Esophagus (tissue), 2 donors: ENCODE data around the gene SUSD6. TPM values are rescaled to one million over a fixed set of nuclear protein-coding genes. Genes with fewer than 3 reads are reported as not detected.

Experiments used
- H3K27ac ChIP-seq, 2 donors: one replicate each; pipeline ENCODE4 v1.5.1; 2013; ENCODE audit warnings: low read depth in 2 of 2, mild to moderate bottlenecking in 2 of 2, inconsistent platforms in 1 of 2, low read length in 1 of 2, moderate library complexity in 1 of 2
- H3K27me3 ChIP-seq, 2 donors: one replicate each; pipeline ENCODE4 v1.6.1; 2013; ENCODE audit warnings: low read length in 2 of 2, control low read depth in 1 of 2, mild to moderate bottlenecking in 1 of 2; ENCODE audit not compliant: insufficient read depth in 2 of 2, control insufficient read depth in 1 of 2
- H3K36me3 ChIP-seq, 2 donors: one replicate each; pipeline ENCODE4 v1.6.1; 2013; ENCODE audit warnings: low read length in 1 of 2; ENCODE audit not compliant: control insufficient read depth in 2 of 2, insufficient read depth in 2 of 2
- H3K4me1 ChIP-seq, 2 donors: one replicate each; pipeline ENCODE4 v1.6.1; 2013; ENCODE audit warnings: low read length in 1 of 2; ENCODE audit not compliant: control insufficient read depth in 2 of 2, insufficient read depth in 2 of 2
- H3K4me3 ChIP-seq, 2 donors: one replicate each; pipeline ENCODE4 v1.5.1; 2013; ENCODE audit warnings: low read length in 2 of 2, mild to moderate bottlenecking in 2 of 2, low read depth in 1 of 2, moderate library complexity in 1 of 2
- H3K9me3 ChIP-seq, 2 donors: one replicate each; pipeline ENCODE4 v1.6.1; 2013; ENCODE audit warnings: mild to moderate bottlenecking in 2 of 2, low read depth in 1 of 2, low read length in 1 of 2, moderate library complexity in 1 of 2; ENCODE audit not compliant: control insufficient read depth in 2 of 2, insufficient read depth in 1 of 2
- WGBS, 2 donors: extraction: QIAGEN DNeasy Blood & Tissue Kit; methylation state at CpG; one replicate each; pipeline ENCODE4 v1.1.7; 2013; 5-methylcytosine and 5-hydroxymethylcytosine counted together
- polyA plus RNA-seq, 2 donors: library from polyadenylated mRNA; stranded (reverse); fragments of 200-250 nt; gene quantifications; one replicate each; pipeline ENCODE4 v1.2.3, GENCODE V29; 2013
- donor health status: healthy with polysubstance abuse.
- donor health status: Bipolar disorder and iron deficiency.

The SUSD6 gene
- polyA plus RNA-seq, 2 donors = 16.2 to 30.3 TPM

DNA sequence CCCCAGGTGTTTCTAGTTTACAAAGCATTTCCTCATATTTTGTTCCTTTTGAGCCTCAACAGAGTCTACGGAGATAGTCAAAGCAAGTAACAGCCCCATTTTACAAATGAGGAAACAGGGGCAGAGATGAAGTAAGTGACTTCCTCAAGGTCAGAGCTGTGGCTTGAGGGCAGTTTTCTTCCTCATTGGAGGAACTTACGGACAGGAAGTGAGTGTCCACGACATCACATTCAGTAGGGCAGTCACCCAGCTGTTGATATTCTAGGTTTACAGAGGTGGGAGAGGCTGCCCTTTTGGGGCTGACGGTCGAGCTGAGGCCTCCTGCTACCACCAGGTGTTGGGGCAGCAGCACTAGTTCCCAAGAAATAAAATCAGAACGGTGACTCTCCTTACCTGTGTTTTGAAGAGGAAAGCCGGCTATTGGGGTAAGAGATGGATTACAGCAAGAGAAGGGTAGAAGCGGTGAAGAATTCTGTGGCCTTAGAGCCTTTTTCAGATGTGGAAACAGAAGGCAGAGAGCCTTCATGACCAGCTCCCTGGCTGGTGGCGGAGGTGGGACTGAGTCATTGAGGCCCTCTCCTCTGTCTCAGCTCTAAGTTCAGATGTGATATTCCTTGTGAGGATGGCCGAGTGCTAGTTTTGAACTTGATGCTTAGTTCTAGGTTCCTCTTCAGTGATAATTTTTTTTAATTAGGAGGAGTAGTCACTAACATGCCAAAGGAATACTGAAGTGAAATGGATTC is 41.7 kb downstream of the SUSD6 start:
- peaks cover 3 to 16% of the 10 kb centered on the region in 2 donors for H3K4me1 ChIP-seq
- no peaks in the 10 kb centered on the region for H3K27me3 ChIP-seq
- 72 to 76% methylated on average over 10 of the region's 10 CpGs for WGBS, 2 donors
- H3K9me3 ChIP-seq = no peaks in the 10 kb centered on the region
- H3K27ac ChIP-seq = peak overlapping the region; percentile 60 to 73
- H3K36me3 ChIP-seq = peaks cover 0 to 4% of the 10 kb centered on the region in 2 donors
- H3K4me3 ChIP-seq = no peak overlapping the region

DNA sequence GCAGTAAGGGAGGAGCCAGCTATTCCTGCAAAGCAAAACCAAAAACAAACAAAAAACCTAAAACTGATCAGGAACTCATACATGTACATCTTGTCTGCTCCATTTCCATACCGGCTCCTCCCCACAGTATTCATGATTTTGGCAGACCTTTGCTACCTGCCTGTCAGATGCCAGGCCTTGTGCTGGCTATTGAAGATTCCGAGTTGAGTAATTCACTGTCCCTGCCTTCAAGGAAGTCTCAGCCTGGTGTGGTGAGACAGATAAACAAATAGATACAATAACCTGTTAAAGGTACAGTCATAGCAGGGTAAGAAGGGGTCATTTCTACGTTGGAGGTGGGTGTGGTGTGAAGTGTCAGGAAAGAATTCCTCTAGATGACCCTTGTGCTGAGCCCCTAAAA is 42.7 kb downstream of the SUSD6 start:
- peak overlapping the region in 1 of 2 donors; percentile 21 for H3K4me3 ChIP-seq
- H3K27me3 ChIP-seq = no peaks in the 10 kb centered on the region
- peak overlapping the region; percentile 71 to 74 for H3K27ac ChIP-seq
- H3K36me3 ChIP-seq = peaks cover 0 to 4% of the 10 kb centered on the region in 2 donors
- H3K9me3 ChIP-seq = no peaks in the 10 kb centered on the region
- H3K4me1 ChIP-seq = peaks cover 6 to 21% of the 10 kb centered on the region in 2 donors
- 40 to 46% methylated on average over 3 of the region's 3 CpGs for WGBS, 2 donors

DNA sequence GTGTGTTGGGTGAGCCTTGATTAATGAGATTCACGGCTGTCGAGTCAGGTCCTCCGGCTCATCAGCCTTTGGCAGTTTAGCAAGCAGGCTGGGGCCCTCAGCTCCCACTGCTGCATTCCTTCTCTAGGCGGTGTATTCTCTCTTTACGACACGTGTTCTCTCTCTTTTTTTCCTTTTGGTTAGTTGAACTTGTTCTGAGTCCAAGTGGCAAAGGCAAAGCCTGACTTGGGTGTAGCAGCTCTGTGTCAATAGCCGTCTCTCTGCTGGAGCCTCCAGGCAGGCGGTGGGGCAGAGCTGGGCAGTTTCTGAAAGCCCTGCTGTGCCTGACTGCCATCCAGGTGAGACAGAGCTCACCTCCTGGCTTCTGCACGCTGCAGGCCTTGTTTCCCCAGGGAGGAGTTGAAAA is 46.6 kb downstream of the SUSD6 start:
- H3K4me1 ChIP-seq = peaks cover 3 to 18% of the 10 kb centered on the region in 2 donors
- H3K27ac ChIP-seq = peak overlapping the region; percentile 90 to 91
- WGBS, 2 donors = 36 to 41% methylated on average over 9 of the region's 9 CpGs

DNA sequence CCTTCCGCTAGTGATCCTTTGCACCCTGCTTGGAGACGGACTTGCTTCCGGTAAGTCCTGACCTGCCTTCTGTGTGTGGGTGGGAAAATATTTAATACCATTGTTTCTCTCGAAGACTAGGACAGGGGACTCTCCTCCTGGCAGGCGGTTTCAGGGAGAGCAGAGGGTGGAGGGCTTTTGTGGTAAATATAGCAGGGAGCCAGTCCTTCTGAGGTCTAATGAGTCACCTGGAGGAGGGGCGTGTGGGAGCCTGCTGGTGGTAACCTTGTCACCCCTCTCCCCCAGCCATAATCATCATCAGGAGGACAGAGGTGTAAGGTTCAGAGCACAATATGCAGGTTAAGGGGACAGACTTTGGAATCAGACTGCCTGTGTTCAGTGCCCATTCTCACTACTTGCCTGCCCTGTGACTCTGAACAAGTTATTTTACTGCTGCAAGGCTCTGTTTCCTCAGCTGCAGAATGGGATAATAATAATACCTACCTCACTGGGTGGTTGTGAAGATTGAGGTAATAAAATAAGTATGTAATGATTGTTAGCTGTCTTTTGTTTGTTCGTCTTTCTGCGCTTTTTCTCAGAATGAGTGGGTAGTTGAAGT is 47.4 kb downstream of the SUSD6 start:
- WGBS, 2 donors = 40 to 61% methylated on average over 8 of the region's 8 CpGs

More for the DNA sequence above, 46.6 kb downstream of the SUSD6 start:
- no peaks in the 10 kb centered on the region for H3K9me3 ChIP-seq
- no peaks in the 10 kb centered on the region for H3K27me3 ChIP-seq
- peak overlapping the region in 1 of 2 donors; percentile 41 for H3K4me3 ChIP-seq
- peaks cover 0 to 11% of the 10 kb centered on the region in 2 donors for H3K36me3 ChIP-seq

DNA sequence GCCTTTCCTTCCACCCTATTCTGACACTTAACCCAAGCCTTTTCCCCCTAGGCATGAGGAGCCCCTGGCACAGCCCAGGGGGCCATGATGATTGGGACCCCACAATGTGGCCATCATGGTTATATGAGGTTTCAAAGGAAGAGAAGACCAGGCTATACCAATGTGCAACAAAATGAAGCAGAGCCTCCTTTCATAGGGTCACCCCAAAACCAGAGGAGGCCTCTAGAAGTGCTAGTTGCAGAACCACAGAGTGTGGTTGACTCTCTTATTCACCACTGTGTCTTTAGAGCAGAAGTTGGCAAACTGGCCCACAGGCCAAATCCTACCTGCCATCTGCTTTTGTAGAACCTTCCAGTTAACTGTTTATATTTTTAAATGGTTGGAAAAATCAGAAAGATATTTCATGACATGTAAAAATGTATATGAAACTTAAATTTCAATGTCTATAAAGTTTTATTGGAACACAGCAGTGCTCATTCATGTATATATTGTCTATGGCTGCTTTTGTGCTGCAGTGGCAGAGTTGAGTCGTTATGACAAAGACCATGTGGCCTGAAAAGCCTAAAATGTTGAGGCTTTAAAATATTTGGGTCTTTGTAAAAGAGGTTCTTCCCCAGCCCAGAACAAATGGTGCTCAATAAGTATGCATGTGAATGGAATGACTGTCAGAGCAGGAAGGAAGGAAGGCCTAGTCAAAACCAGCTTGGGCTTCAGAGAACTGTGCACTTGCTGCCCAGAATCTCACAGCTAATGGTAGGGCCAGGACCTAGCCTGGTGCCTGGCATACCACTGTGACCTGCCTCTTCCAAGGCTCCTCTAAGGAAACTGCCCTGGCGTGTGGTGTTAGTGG is 49.2 kb downstream of the SUSD6 start:
- Histone ChIP-seq H3K36me3 (peaks cover 0 to 9% of the 10 kb centered on the region in 2 donors), H3K4me3 (peak overlapping the region; percentile 19 to 41), H3K9me3 (no peaks in the 10 kb centered on the region), H3K27ac (peak overlapping the region; percentile 47 to 50), H3K27me3 (no peaks in the 10 kb centered on the region), H3K4me1 (peaks cover 3 to 19% of the 10 kb centered on the region in 2 donors)
- 76 to 89% methylated on average over 2 of the region's 2 CpGs for WGBS, 2 donors

More for the DNA sequence above, 47.4 kb downstream of the SUSD6 start:
- Histone ChIP-seq H3K4me3 (peak overlapping the region; percentile 34 to 41), H3K9me3 (no peaks in the 10 kb centered on the region), H3K27ac (peak overlapping the region; percentile 90 to 91), H3K36me3 (peaks cover 0 to 9% of the 10 kb centered on the region in 2 donors), H3K27me3 (no peaks in the 10 kb centered on the region), H3K4me1 (peaks cover 3 to 18% of the 10 kb centered on the region in 2 donors)

DNA sequence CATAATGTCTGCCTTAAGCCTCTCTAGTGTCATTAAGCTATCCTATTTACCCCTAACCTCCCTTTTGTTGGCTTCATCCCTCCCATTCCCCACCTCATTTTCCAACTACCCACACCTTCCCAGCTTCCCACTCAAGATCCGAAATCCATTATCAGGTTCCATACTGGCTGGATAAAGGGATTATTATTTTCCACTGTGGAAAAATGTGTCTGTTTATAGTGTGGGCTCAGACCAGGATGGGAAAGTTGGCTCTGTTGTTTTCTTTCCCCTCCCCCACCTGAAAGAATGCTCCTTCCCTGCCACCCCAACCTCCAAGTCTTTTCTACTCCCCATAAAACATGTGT is 49.8 kb downstream of the SUSD6 start:
- Histone ChIP-seq H3K27me3 (no peaks in the 10 kb centered on the region), H3K4me1 (peaks cover 3 to 22% of the 10 kb centered on the region in 2 donors), H3K9me3 (no peaks in the 10 kb centered on the region), H3K4me3 (peak overlapping the region in 1 of 2 donors; percentile 16), H3K36me3 (peaks cover 0 to 9% of the 10 kb centered on the region in 2 donors), H3K27ac (peak overlapping the region; percentile 34 to 50)
- whole genome bisulfite sequencing, 2 donors = 71 to 82% methylated on average over 1 of the region's 1 CpG

DNA sequence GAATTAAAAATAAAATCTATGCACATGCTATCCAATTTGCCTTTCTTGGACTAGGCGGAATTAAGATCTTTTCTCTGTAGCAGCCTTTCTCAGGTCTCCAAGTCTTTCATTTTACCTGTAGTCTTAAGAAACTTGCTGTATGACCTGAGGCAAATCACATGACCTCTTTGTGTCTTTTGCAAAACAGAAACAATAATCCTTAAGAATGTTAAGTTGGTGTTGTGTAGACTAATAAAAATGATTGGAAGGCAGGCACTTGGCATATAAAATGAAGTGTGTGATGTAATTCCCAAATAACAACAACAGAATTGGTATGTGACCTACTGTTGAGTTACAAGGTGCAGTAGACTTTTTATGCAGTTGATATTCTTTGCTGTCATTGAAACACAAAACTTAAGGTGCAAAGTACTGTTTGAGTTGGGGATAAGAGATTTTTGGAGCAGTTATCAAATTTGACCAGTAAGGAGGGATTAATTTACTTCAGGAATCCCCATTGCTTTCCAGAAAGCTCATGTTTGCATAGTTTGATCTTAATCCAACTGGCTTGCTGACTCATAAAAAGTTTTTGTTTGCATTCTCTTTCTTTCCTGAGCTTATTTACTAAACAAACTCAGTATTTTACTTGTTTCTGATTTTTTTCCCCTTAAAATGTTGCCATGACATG is 51.4 kb downstream of the SUSD6 start:
- Histone ChIP-seq H3K9me3 (no peaks in the 10 kb centered on the region), H3K36me3 (peaks cover 0 to 9% of the 10 kb centered on the region in 2 donors), H3K4me1 (peaks cover 7 to 21% of the 10 kb centered on the region in 2 donors), H3K27me3 (no peaks in the 10 kb centered on the region), H3K4me3 (no peak overlapping the region), H3K27ac (no peak overlapping the region)
- 65 to 77% methylated on average over 1 of the region's 1 CpG for WGBS, 2 donors

DNA sequence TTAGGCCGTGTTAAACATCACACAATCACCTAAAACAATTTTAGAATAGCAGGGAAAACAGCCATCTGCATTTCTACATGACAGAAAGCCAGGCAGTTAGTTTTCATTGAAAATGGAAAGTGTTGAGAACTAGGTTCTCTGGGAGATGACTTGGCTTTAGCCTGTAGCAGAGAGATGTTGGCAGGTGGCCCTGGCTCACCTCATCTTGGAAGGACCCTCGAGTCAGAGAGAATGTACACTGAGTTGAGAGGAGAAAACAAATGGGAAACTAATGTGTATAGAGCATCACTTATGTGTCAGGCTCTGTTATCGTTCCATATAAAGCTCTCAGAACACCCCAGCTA is 51.9 kb downstream of the SUSD6 start:
- Histone ChIP-seq H3K36me3 (peaks cover 0 to 9% of the 10 kb centered on the region in 2 donors), H3K27me3 (no peaks in the 10 kb centered on the region), H3K4me1 (peaks cover 7 to 23% of the 10 kb centered on the region in 2 donors), H3K4me3 (no peak overlapping the region), H3K9me3 (no peaks in the 10 kb centered on the region), H3K27ac (peak overlapping the region in 1 of 2 donors; percentile 33)
- 23 to 31% methylated on average over 3 of the region's 3 CpGs for WGBS, 2 donors

DNA sequence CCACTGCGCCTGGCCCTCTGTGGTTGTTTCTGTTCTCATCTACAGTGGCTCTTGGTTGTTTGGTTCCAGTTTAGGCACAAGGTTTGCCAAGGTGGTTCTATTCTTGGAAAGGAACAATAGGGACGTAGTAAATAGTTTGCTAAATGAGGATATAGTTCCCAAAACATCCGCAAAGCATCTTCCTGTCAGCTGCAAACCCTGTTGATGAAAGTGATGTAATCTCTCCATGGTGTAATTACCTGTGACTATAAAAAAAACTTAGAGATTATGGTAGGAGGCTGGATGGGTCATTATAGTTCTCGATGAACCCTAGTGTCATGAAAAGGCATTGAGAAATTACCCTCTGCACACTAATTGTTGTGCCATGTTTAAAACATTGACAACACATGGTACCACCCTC is 52.9 kb downstream of the SUSD6 start:
- no peaks in the 10 kb centered on the region for H3K27me3 ChIP-seq
- H3K27ac ChIP-seq = no peak overlapping the region
- H3K36me3 ChIP-seq = peaks cover 0 to 11% of the 10 kb centered on the region in 2 donors
- H3K9me3 ChIP-seq = no peaks in the 10 kb centered on the region
- peaks cover 4 to 17% of the 10 kb centered on the region in 2 donors for H3K4me1 ChIP-seq
- 81 to 83% methylated on average over 4 of the region's 4 CpGs for WGBS, 2 donors
- no peak overlapping the region for H3K4me3 ChIP-seq
